H1 (cell line): Measurements from ENCODE around the gene ANKRD17.

Experiments used
- ATF3 ChIP-seq: IDR thresholded peaks from 2 replicates; pipeline ENCODE4 v1.6.1; 2011; ENCODE audit warnings: low read depth, mild to moderate bottlenecking, low read length; ENCODE audit not compliant: insufficient read depth
- CTCF ChIP-seq, 3 experiments: IDR thresholded peaks; 1 replicate in 2 of 3; 2 replicates in 1 of 3; pipeline versions ENCODE4 v1.5.1 to v1.6.1; 2011; ENCODE audit warnings: low read length in 3 of 3, mild to moderate bottlenecking in 3 of 3, inconsistent platforms in 2 of 3, low read depth in 1 of 3, moderate library complexity in 1 of 3; ENCODE audit not compliant: insufficient read depth in 1 of 3; ENCODE audit errors: control extremely low read depth in 1 of 3
- EP300 ChIP-seq, 2 experiments: IDR thresholded peaks; 1 replicate in 1 of 2; 2 replicates in 1 of 2; pipeline ENCODE4 v1.6.1; 2011 to 2012; ENCODE audit warnings: low read depth in 2 of 2, low read length in 2 of 2, mild to moderate bottlenecking in 2 of 2, borderline replicate concordance in 1 of 2, inconsistent platforms in 1 of 2, moderate library complexity in 1 of 2
- EZH2 ChIP-seq: fragments of 200-600 bp; sonication (generic); IDR thresholded peaks from 2 replicates; pipeline ENCODE4 v1.7.1; 2012; ENCODE audit warnings: low read depth, mild to moderate bottlenecking, moderate library complexity, low read length, inconsistent platforms; ENCODE audit not compliant: severe bottlenecking
- HDAC6 ChIP-seq: IDR thresholded peaks from one replicate; pipeline ENCODE4 v1.7.1; 2012; ENCODE audit warnings: low read depth, mild to moderate bottlenecking, inconsistent platforms, low read length, moderate library complexity
- MAFK ChIP-seq: IDR thresholded peaks from 2 replicates; pipeline ENCODE4 v1.6.1; 2012; ENCODE audit warnings: low read depth, mild to moderate bottlenecking, improper control_type of control experiment, low read length
- POLR2A ChIP-seq, 2 experiments: IDR thresholded peaks; 1 replicate in 1 of 2; 2 replicates in 1 of 2; pipeline ENCODE4 v1.6.1; 2011; ENCODE audit warnings: low read depth in 2 of 2, low read length in 2 of 2, mild to moderate bottlenecking in 2 of 2; ENCODE audit errors: control extremely low read depth in 1 of 2
- SAP30 ChIP-seq: fragments of 300-600 bp; sonication (generic); IDR thresholded peaks from 2 replicates; pipeline ENCODE4 v1.7.1; 2012; ENCODE audit warnings: low read length, moderate library complexity, mild to moderate bottlenecking, inconsistent platforms; ENCODE audit not compliant: insufficient read depth, insufficient replicate concordance
- USF2 ChIP-seq: IDR thresholded peaks from 2 replicates; pipeline ENCODE4 v1.6.1; 2011; ENCODE audit warnings: low read length, improper control_type of control experiment
- YY1 ChIP-seq: IDR thresholded peaks from 2 replicates; pipeline ENCODE4 v1.6.1; 2011; ENCODE audit warnings: low read depth, mild to moderate bottlenecking, low read length
- ZNF274 ChIP-seq: IDR thresholded peaks from 2 replicates; pipeline ENCODE4 v1.7.0; 2012; ENCODE audit warnings: low read length, borderline replicate concordance; ENCODE audit errors: extremely low read depth

GRCh38 chr4:73275318-73275654 lies 16.7 kb upstream of the ANKRD17 start:
- TF ChIP-seq POLR2A (IDR thresholded peaks at IDR 0.05; ENCODE audit: control extremely low read depth in 1 of 2, low read depth in 2 of 2, low read length in 2 of 2) (no peak), CTCF (IDR thresholded peaks at IDR 0.05; ENCODE audit: control extremely low read depth in 1 of 3, insufficient read depth in 1 of 3, low read depth in 1 of 3, low read length in 3 of 3) (no peak), HDAC6 (no peak), EZH2 (no peak), ZNF274 (no peak), MAFK (no peak), ATF3 (no peak), SAP30 (no peak), USF2 (no peak), YY1 (no peak), EP300 (IDR thresholded peaks at IDR 0.05; ENCODE audit: borderline replicate concordance in 1 of 2, low read depth in 2 of 2, low read length in 2 of 2) (no peak)
